Skeletal muscle tissue (tissue), 4 donors: ENCODE measurements around the gene MRTFB. TPM values are rescaled to one million over a fixed set of nuclear protein-coding genes. Genes with fewer than 3 reads are reported as not detected.
A peak's percentile ranks its signal among the peaks of the same experiment; 100 is the strongest.
"Not testable (repeated sequence)": the region's sequence is repeated elsewhere in the genome, so short reads cannot be mapped to it uniquely, and the experiment has no call there.

Experiments
- H3K27ac ChIP-seq: one replicate; pipeline ENCODE4 v1.7.0; 2013; ENCODE audit warnings: mild to moderate bottlenecking, low read depth, low read length, inconsistent platforms
- H3K27me3 ChIP-seq, 3 donors: one replicate each; pipeline ENCODE4 v1.7.0; 2013; ENCODE audit warnings: low read length in 3 of 3; ENCODE audit not compliant: control insufficient read depth in 3 of 3, insufficient read depth in 3 of 3
- H3K36me3 ChIP-seq, 3 donors: one replicate each; pipeline ENCODE4 v1.7.0; 2013; ENCODE audit warnings: low read length in 3 of 3; ENCODE audit not compliant: control insufficient read depth in 3 of 3, insufficient read depth in 3 of 3
- H3K4me1 ChIP-seq, 3 donors: one replicate each; pipeline ENCODE4 v1.7.0; 2013; ENCODE audit warnings: low read length in 3 of 3, mild to moderate bottlenecking in 3 of 3; ENCODE audit not compliant: control insufficient read depth in 3 of 3, insufficient read depth in 3 of 3
- H3K4me3 ChIP-seq, 3 donors: one replicate each; pipeline ENCODE4 v1.7.0; 2013; ENCODE audit warnings: low read length in 3 of 3
- H3K9ac ChIP-seq, 3 donors: one replicate each; pipeline ENCODE4 v1.7.0; 2013; ENCODE audit warnings: low read length in 3 of 3, mild to moderate bottlenecking in 3 of 3, moderate library complexity in 2 of 3, low read depth in 1 of 3
- H3K9me3 ChIP-seq, 3 donors: one replicate each; pipeline ENCODE4 v1.7.0; 2013; ENCODE audit warnings: low read length in 3 of 3; ENCODE audit not compliant: control insufficient read depth in 3 of 3
- total RNA-seq: library from RNA; depleted of rRNA; stranded (reverse); fragments of >200 nt; gene quantifications from one replicate; pipeline ENCODE4 v1.2.3, GENCODE V29; 2014
- donor health status: Osteomylitis.

Gene MRTFB
- total RNA-seq, 1 donor from 2014 or later: 13.0 TPM

GRCh38 chr16:14042706-14043105 is 28.4 kb upstream of the MRTFB start:
- Histone ChIP-seq H3K4me1 (peaks cover 6 to 10% (median 8%) of the 10 kb centered on the region in 3 donors), H3K9ac (no peak overlapping the region), H3K36me3 (no peaks in the 10 kb centered on the region), H3K4me3 (no peak overlapping the region), H3K27me3 (no peaks in the 10 kb centered on the region), H3K9me3 (peaks cover 0 to 4% (median 3%) of the 10 kb centered on the region in 3 donors), H3K27ac (peak overlapping the region; percentile 50)

- H3K9me3 ChIP-seq: peaks cover 0 to 4% (median 3%) of the 10 kb centered on the region in 3 donors
- H3K27me3 ChIP-seq: no peaks in the 10 kb centered on the region
- H3K9ac ChIP-seq: no peak overlapping the region
- no peak overlapping the region for H3K4me3 ChIP-seq
- H3K4me1 ChIP-seq: peaks cover 6 to 10% (median 8%) of the 10 kb centered on the region in 3 donors
- H3K36me3 ChIP-seq: no peaks in the 10 kb centered on the region
- peak overlapping the region; percentile 54 for H3K27ac ChIP-seq
Observed at GRCh38 chr16:14043278-14043677, 27.8 kb upstream of the MRTFB start.

- Histone ChIP-seq H3K36me3 (no peaks in the 10 kb centered on the region), H3K27ac (peak overlapping the region; percentile 54), H3K27me3 (no peaks in the 10 kb centered on the region), H3K9me3 (peaks cover 0 to 4% (median 3%) of the 10 kb centered on the region in 3 donors), H3K9ac (no peak overlapping the region), H3K4me3 (no peak overlapping the region), H3K4me1 (peaks cover 8 to 10% (median 9%) of the 10 kb centered on the region in 3 donors)
Observed at GRCh38 chr16:14043793-14044192, 27.3 kb upstream of the MRTFB start.

- not testable (repeated sequence) for H3K36me3 ChIP-seq, H3K27ac ChIP-seq, H3K27me3 ChIP-seq, H3K4me3 ChIP-seq, H3K9me3 ChIP-seq, H3K9ac ChIP-seq
- H3K4me1 ChIP-seq: peaks cover 8 to 11% (median 10%) of the 10 kb centered on the region in 3 donors
Observed at GRCh38 chr16:14047121-14047859, 23.8 kb upstream of the MRTFB start.

GRCh38 chr16:14050291-14051027 is 20.7 kb upstream of the MRTFB start:
- no peak overlapping the region for H3K9ac ChIP-seq
- no peaks in the 10 kb centered on the region for H3K9me3 ChIP-seq
- H3K4me3 ChIP-seq: no peak overlapping the region
- H3K36me3 ChIP-seq: no peaks in the 10 kb centered on the region
- no peaks in the 10 kb centered on the region for H3K27me3 ChIP-seq
- H3K4me1 ChIP-seq: peaks cover 0 to 7% (median 0%) of the 10 kb centered on the region in 3 donors
- H3K27ac ChIP-seq: peak overlapping the region; percentile 9

GRCh38 chr16:14051103-14051729 is 19.9 kb upstream of the MRTFB start:
- H3K9ac ChIP-seq: no peak overlapping the region

GRCh38 chr16:14056970-14057369 is 14.1 kb upstream of the MRTFB start:
- Histone ChIP-seq H3K27ac (peak overlapping the region; percentile 84), H3K9me3 (no peaks in the 10 kb centered on the region), H3K36me3 (no peaks in the 10 kb centered on the region), H3K4me1 (no peaks in the 10 kb centered on the region), H3K4me3 (no peak overlapping the region), H3K27me3 (no peaks in the 10 kb centered on the region), H3K9ac (no peak overlapping the region)

More at GRCh38 chr16:14051103-14051729, 19.9 kb upstream of the MRTFB start:
- H3K27me3 ChIP-seq: no peaks in the 10 kb centered on the region
- no peak overlapping the region for H3K4me3 ChIP-seq
- H3K27ac ChIP-seq: peak overlapping the region; percentile 9
- no peaks in the 10 kb centered on the region for H3K9me3 ChIP-seq
- peaks cover 0 to 7% (median 0%) of the 10 kb centered on the region in 3 donors for H3K4me1 ChIP-seq
- no peaks in the 10 kb centered on the region for H3K36me3 ChIP-seq

GRCh38 chr16:14057878-14058382 is 13.2 kb upstream of the MRTFB start:
- H3K4me1 ChIP-seq: no peaks in the 10 kb centered on the region
- H3K9ac ChIP-seq: no peak overlapping the region
- peak overlapping the region; percentile 84 for H3K27ac ChIP-seq
- H3K4me3 ChIP-seq: no peak overlapping the region
- no peaks in the 10 kb centered on the region for H3K36me3 ChIP-seq
- no peaks in the 10 kb centered on the region for H3K9me3 ChIP-seq
- H3K27me3 ChIP-seq: no peaks in the 10 kb centered on the region

- Histone ChIP-seq H3K36me3 (no peaks in the 10 kb centered on the region), H3K4me1 (no peaks in the 10 kb centered on the region), H3K4me3 (no peak overlapping the region), H3K9ac (no peak overlapping the region), H3K27me3 (no peaks in the 10 kb centered on the region), H3K9me3 (peaks cover 0 to 3% (median 0%) of the 10 kb centered on the region in 3 donors), H3K27ac (no peak overlapping the region)
Observed at GRCh38 chr16:14061732-14062259, 9.3 kb upstream of the MRTFB start.
